Endothelial cell of umbilical vein (primary cell): Measurements from ENCODE around the gene WDR90. TPM values are rescaled to one million over a fixed set of nuclear protein-coding genes. Genes with fewer than 3 reads are reported as not detected.

Source experiments
- BruUV-seq: library from RNA; stranded (reverse); fragments of 400-500 nt; replicated peaks from 2 replicates; lab custom pipeline; 2021; lab: Mats Ljungman, UMichigan
- CTCF ChIA-PET: fragments of 300-600, 350-600 bp; sonication (Branson Sonifier 250); formaldehyde crosslinking; loops from one replicate; lab custom pipeline; 2021; ENCODE audit warnings: antibody characterized with exemption, inconsistent platforms; lab: Charles Lee
- POLR2A ChIA-PET: fragments of 300-600, 350-600 bp; sonication (Branson Sonifier 250); formaldehyde crosslinking; loops from one replicate; lab custom pipeline; 2021; ENCODE audit warnings: antibody characterized with exemption, inconsistent platforms; lab: Charles Lee
- DNase-seq: peaks from one replicate; pipeline ENCODE4 v3.0.0-alpha.2; 2011; ENCODE audit warnings: low read depth, low spot score
- FAIRE-seq: peaks from 2 replicates; lab custom pipeline; 2011; peaks lifted over from hg19 to GRCh38; lab: Jason Lieb, UNC
- H2AFZ ChIP-seq: 2 replicates; pipeline ENCODE4 v1.6.0; 2012; ENCODE audit warnings: low read depth, low read length, control low read depth, inconsistent platforms
- H3K27ac ChIP-seq: 2 replicates; pipeline ENCODE4 v1.5.1; 2011; ENCODE audit warnings: low read depth, mild to moderate bottlenecking, control low read depth, low read length, moderate library complexity; ENCODE audit not compliant: insufficient read depth
- H3K27me3 ChIP-seq, 2 experiments: 2 replicates each; pipeline versions ENCODE4 v1.6.0 to v1.6.1; 2011; ENCODE audit warnings: low read length in 2 of 2, mixed read lengths in 1 of 2; ENCODE audit not compliant: control insufficient read depth in 2 of 2, insufficient read depth in 2 of 2
- H3K36me3 ChIP-seq, 2 experiments: 2 replicates in 1 of 2; 3 replicates in 1 of 2; pipeline ENCODE4 v1.5.1; 2011; ENCODE audit warnings: low read length in 2 of 2, mild to moderate bottlenecking in 1 of 2, moderate library complexity in 1 of 2; ENCODE audit not compliant: control insufficient read depth in 2 of 2, insufficient read depth in 2 of 2; ENCODE audit errors: extremely low read depth in 1 of 2
- H3K4me1 ChIP-seq: 3 replicates; pipeline ENCODE4 v1.5.1; 2011; ENCODE audit warnings: mild to moderate bottlenecking, low read length; ENCODE audit not compliant: control insufficient read depth, insufficient read depth; ENCODE audit errors: extremely low read depth
- H3K4me2 ChIP-seq: 2 replicates; pipeline ENCODE4 v1.6.1; 2011; ENCODE audit warnings: low read length, control low read depth, mixed read lengths; ENCODE audit not compliant: insufficient read depth
- H3K4me3 ChIP-seq, 3 experiments: fragments of 200-600 bp in 1 of 3; sonication (generic), shearing (Covaris generic) in 1 of 3; replicated peaks in 1 of 3; 2 replicates each; pipeline ENCODE4 v1.5.1; 2011 to 2016; ENCODE audit warnings: control low read depth in 3 of 3, low read length in 3 of 3, mild to moderate bottlenecking in 2 of 3, inconsistent platforms in 1 of 3, low read depth in 1 of 3, moderate library complexity in 1 of 3; ENCODE audit not compliant: insufficient read depth in 1 of 3
- H3K79me2 ChIP-seq: 2 replicates; pipeline ENCODE4 v1.6.0; 2012; ENCODE audit warnings: low read length, inconsistent platforms; ENCODE audit not compliant: control insufficient read depth, insufficient read depth
- H3K9ac ChIP-seq: replicated peaks from 2 replicates; pipeline ENCODE3; 2011; ENCODE audit warnings: low read length, control low read depth; ENCODE audit not compliant: insufficient read depth; ENCODE audit errors: extremely low read depth
- H3K9me1 ChIP-seq: replicated peaks from 3 replicates; pipeline ENCODE4 v1.6.0; 2011; ENCODE audit warnings: mild to moderate bottlenecking, low read length; ENCODE audit not compliant: control insufficient read depth, insufficient read depth; ENCODE audit errors: extremely low read depth
- H3K9me3 ChIP-seq: replicated peaks from 2 replicates; pipeline ENCODE4 v1.5.1; 2012; ENCODE audit warnings: low read length, inconsistent platforms; ENCODE audit not compliant: control insufficient read depth, insufficient read depth
- H4K20me1 ChIP-seq: replicated peaks from 2 replicates; pipeline ENCODE3; 2011; ENCODE audit warnings: mild to moderate bottlenecking, low read length; ENCODE audit not compliant: control insufficient read depth, insufficient read depth; ENCODE audit errors: extremely low read depth
- EZH2 ChIP-seq: IDR thresholded peaks from 2 replicates; pipeline ENCODE4 v1.6.1; 2012; ENCODE audit warnings: borderline replicate concordance, low read depth, mild to moderate bottlenecking, moderate library complexity, low read length, inconsistent platforms; ENCODE audit not compliant: severe bottlenecking
- FOS ChIP-seq: IDR thresholded peaks from 2 replicates; pipeline ENCODE4 v1.6.1; 2011; ENCODE audit warnings: mild to moderate bottlenecking, low read length, moderate library complexity, borderline replicate concordance; ENCODE audit not compliant: insufficient read depth
- GATA2 ChIP-seq: IDR thresholded peaks from 2 replicates; pipeline ENCODE4 v1.7.0; 2011; ENCODE audit warnings: low read depth, mild to moderate bottlenecking, moderate library complexity, mixed read lengths, low read length; ENCODE audit not compliant: insufficient read length, insufficient read depth
- JUN ChIP-seq: IDR thresholded peaks from 2 replicates; pipeline ENCODE4 v1.6.1; 2011; ENCODE audit warnings: borderline replicate concordance, low read depth; ENCODE audit not compliant: insufficient read length, insufficient read depth
- MYC ChIP-seq: IDR thresholded peaks from one replicate; pipeline ENCODE4 v1.6.1; 2011; ENCODE audit warnings: mild to moderate bottlenecking, low read depth, low read length
- POLR2A ChIP-seq: IDR thresholded peaks from 2 replicates; pipeline ENCODE4 v1.6.1; 2012; ENCODE audit warnings: low read depth, mild to moderate bottlenecking, control low read depth, low read length
- POLR2AphosphoS5 ChIP-seq: IDR thresholded peaks from 2 replicates; pipeline ENCODE4 v1.6.1; 2012; ENCODE audit warnings: low read depth, mild to moderate bottlenecking, control low read depth, low read length, moderate library complexity; ENCODE audit not compliant: insufficient read depth
- dilution Hi-C: fragments of 300-500 bp; cut with MboI; formaldehyde crosslinking; loops from one replicate; pipeline ENCODE4 v1.15.0; 2019; ENCODE audit warnings: low sequenced_read_pairs; ENCODE audit not compliant: extremely low pct_ligation_motif_present
- intact Hi-C: fragments of 100-400 bp; cut with micrococcal nuclease; formaldehyde crosslinking; loops from one replicate; pipeline ENCODE4 v1.10.0; 2022
- polyA plus RNA-seq, 4 experiments: library from polyadenylated mRNA; depleted of rRNA in 3 of 4; stranded (reverse) in 3 of 4; unstranded in 1 of 4; fragments of >200 nt; gene quantifications; 2 replicates each; pipeline versions ENCODE4 v1.2.1 to v1.2.3, GENCODE V29; 2011 to 2012; ENCODE audit warnings: missing spikeins in 1 of 4
- total RNA-seq: library from RNA; stranded (reverse); gene quantifications from 2 replicates; pipeline ENCODE4 v1.2.3, GENCODE V29; 2021
- TF ChIP-seq, protein P1 (sequence below), 2 donors: IDR thresholded peaks; 1 replicate in 1 of 2; 2 replicates in 1 of 2; pipeline ENCODE4 v1.5.1; 2011; ENCODE audit warnings: low read length in 2 of 2, mild to moderate bottlenecking in 2 of 2, moderate library complexity in 2 of 2, control low read depth in 1 of 2, inconsistent platforms in 1 of 2, low read depth in 1 of 2; ENCODE audit not compliant: insufficient read depth in 1 of 2; ENCODE audit errors: extremely low read depth in 1 of 2
- TF ChIP-seq, protein P2 (sequence below): IDR thresholded peaks from 2 replicates; pipeline ENCODE4 v1.6.1; 2011; ENCODE audit not compliant: insufficient read depth, insufficient read length

The WDR90 gene
- total and polyA plus RNA-seq, 2 donors (not counting 3 experiments of a cell fraction or from before 2014, with no cell fraction given) = 22.2 to 51.8 TPM

DNA sequence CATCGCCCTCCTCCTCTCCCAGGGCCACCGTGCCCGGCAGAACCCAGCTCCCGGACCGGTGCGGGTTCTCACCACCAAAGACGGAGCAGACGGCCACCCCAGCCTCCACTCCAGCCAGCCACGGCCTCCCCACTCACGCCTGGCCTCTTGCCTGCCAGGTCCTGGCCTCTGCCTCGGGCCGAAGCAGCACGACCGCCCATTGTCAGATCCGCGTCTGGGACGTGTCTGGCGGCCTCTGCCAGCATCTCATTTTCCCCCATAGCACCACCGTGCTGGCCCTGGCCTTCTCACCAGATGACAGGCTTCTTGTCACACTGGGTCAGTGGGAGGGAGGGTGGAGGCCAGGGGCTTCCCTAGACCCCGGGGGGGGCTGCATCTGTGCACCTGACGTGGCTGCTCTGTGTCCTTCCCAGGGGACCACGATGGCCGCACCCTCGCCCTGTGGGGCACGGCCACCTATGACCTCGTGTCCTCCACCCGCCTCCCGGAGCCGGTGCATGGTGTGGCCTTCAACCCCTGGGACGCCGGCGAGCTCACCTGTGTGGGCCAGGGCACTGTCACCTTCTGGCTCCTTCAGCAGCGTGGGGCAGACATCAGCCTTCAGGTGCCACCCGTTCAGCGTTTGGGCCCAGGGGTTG lies 12.1 kb downstream of the WDR90 start:
- H3K9me3 ChIP-seq = no peaks in the 10 kb centered on the region
- FAIRE-seq (no peak), DNase-seq (no peak)
- H3K79me2 ChIP-seq = no peaks in the 10 kb centered on the region
- intact Hi-C loops (no loop called here), dilution Hi-C loops (no loop called here)
- H3K9me1 ChIP-seq = no peaks in the 10 kb centered on the region
- no peak overlapping the region for H3K4me2 ChIP-seq
- H3K27ac ChIP-seq = no peak overlapping the region
- H3K4me3 ChIP-seq = no peak overlapping the region
- no TSS peak for BruUV-seq
- TF ChIP-seq EZH2 = no peak
- TF ChIP-seq, protein P1, sequence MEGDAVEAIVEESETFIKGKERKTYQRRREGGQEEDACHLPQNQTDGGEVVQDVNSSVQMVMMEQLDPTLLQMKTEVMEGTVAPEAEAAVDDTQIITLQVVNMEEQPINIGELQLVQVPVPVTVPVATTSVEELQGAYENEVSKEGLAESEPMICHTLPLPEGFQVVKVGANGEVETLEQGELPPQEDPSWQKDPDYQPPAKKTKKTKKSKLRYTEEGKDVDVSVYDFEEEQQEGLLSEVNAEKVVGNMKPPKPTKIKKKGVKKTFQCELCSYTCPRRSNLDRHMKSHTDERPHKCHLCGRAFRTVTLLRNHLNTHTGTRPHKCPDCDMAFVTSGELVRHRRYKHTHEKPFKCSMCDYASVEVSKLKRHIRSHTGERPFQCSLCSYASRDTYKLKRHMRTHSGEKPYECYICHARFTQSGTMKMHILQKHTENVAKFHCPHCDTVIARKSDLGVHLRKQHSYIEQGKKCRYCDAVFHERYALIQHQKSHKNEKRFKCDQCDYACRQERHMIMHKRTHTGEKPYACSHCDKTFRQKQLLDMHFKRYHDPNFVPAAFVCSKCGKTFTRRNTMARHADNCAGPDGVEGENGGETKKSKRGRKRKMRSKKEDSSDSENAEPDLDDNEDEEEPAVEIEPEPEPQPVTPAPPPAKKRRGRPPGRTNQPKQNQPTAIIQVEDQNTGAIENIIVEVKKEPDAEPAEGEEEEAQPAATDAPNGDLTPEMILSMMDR (IDR thresholded peaks at IDR 0.05; ENCODE audit: extremely low read depth in 1 of 2, insufficient read depth in 1 of 2, low read depth in 1 of 2, low read length in 2 of 2) = no peak
- H3K36me3 ChIP-seq = peaks cover 0 to 3% of the 10 kb centered on the region in 2 experiments
- H3K27me3 ChIP-seq = no peaks in the 10 kb centered on the region
- ChIA-PET POLR2A (interaction anchor here (0.7 kb wide), 1 partner anchor 13 kb away, joined by 3 read pairs; no protein-coding TSS in a partner anchor), CTCF (interaction anchor here (0.7 to 1.9 kb wide), 10 partner anchors 10 to 135 kb away, joined by 3 to 16 read pairs (median 3); partner anchors contain the start of genes METTL26 and WDR90)
- H3K9ac ChIP-seq = no peak overlapping the region
- no peak overlapping the region for H2AFZ ChIP-seq
- H4K20me1 ChIP-seq = no peaks in the 10 kb centered on the region
- no peaks in the 10 kb centered on the region for H3K4me1 ChIP-seq

DNA sequence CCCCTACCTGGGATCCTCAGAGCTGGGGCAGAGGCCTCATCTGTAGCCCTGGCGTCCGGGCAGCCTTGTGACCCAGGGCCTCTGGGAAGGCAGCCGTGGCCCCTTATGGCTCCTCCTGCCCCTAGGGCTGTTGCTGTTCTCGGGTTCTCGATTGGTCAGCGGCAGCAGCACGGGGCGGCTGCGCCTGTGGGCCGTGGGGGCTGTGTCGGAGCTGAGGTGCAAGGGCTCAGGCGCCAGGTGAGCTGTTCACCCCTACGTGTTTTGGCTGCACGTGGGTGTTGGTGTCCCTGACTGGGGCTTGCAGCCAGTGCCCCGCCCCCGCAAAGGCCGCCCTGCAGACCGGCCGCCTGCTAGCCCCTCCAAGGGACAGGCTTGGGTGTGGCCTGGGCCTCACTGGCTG lies 12.9 kb downstream of the WDR90 start:
- Histone ChIP-seq H2AFZ (no peak overlapping the region), H3K27me3 (no peaks in the 10 kb centered on the region), H3K4me1 (no peaks in the 10 kb centered on the region), H4K20me1 (no peaks in the 10 kb centered on the region), H3K4me3 (no peak overlapping the region), H3K79me2 (no peaks in the 10 kb centered on the region), H3K9me3 (no peaks in the 10 kb centered on the region), H3K9ac (no peak overlapping the region), H3K9me1 (no peaks in the 10 kb centered on the region), H3K4me2 (no peak overlapping the region), H3K36me3 (peaks cover 0 to 3% of the 10 kb centered on the region in 2 experiments), H3K27ac (no peak overlapping the region)
- no peak for FAIRE-seq
- dilution Hi-C loops (no loop called here), intact Hi-C loops (no loop called here)
- TF ChIP-seq, protein P1 (IDR thresholded peaks at IDR 0.05; ENCODE audit: extremely low read depth in 1 of 2, insufficient read depth in 1 of 2, low read depth in 1 of 2, low read length in 2 of 2) = no peak
- TF ChIP-seq, protein P2, sequence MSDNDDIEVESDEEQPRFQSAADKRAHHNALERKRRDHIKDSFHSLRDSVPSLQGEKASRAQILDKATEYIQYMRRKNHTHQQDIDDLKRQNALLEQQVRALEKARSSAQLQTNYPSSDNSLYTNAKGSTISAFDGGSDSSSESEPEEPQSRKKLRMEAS = no peak
- no peak for TF ChIP-seq EZH2
- TF ChIP-seq FOS = no peak
- no peak for TF ChIP-seq JUN
- no peak for TF ChIP-seq POLR2A
- TF ChIP-seq MYC = no peak
- TF ChIP-seq POLR2AphosphoS5 = no peak
- TF ChIP-seq GATA2 = no peak
- BruUV-seq = no TSS peak
- ChIA-PET POLR2A (no interaction called here), CTCF (interaction anchor here (0.7 to 1.4 kb wide), 2 partner anchors 24 to 26 kb away, joined by 3 read pairs; partner anchors contain the start of gene METTL26)
- DNase-seq = no peak
